AG09309 (cell line): ENCODE data around the gene ATXN2.
"Not testable (repeated sequence)": the region's sequence is repeated elsewhere in the genome, so short reads cannot be mapped to it uniquely, and the experiment has no call there.

ENCODE experiments used
- DNase-seq: peaks from one replicate; pipeline ENCODE4 v3.0.0-alpha.2; 2010; ENCODE audit warnings: low read depth
- H3K4me3 ChIP-seq: 2 replicates; pipeline ENCODE4 v1.5.1; 2011; ENCODE audit warnings: mild to moderate bottlenecking, low read depth, low read length, moderate library complexity; ENCODE audit not compliant: control insufficient read depth
- CTCF ChIP-seq: IDR thresholded peaks from 2 replicates; pipeline ENCODE4 v1.5.1; 2011; ENCODE audit warnings: mild to moderate bottlenecking, low read depth, low read length, inconsistent platforms; ENCODE audit not compliant: insufficient read depth, control insufficient read depth; ENCODE audit errors: missing control alignments

Gene ATXN2

GRCh38 chr12:111570084-111570961, 28.8 kb downstream of the ATXN2 start:
- TF ChIP-seq CTCF = no peak
- DNase-seq = peak; percentile 54
- no peak overlapping the region for H3K4me3 ChIP-seq

- no peak for TF ChIP-seq CTCF
- no peak for DNase-seq
- no peak overlapping the region for H3K4me3 ChIP-seq
Observed at GRCh38 chr12:111569363-111570083, 29.6 kb downstream of the ATXN2 start.

GRCh38 chr12:111560844-111561243, 38.3 kb downstream of the ATXN2 start:
- not testable (repeated sequence) for H3K4me3 ChIP-seq, DNase-seq

- no peak overlapping the region for H3K4me3 ChIP-seq
- DNase-seq = no peak
- TF ChIP-seq CTCF = no peak
Observed at GRCh38 chr12:111558107-111558376, 41.1 kb downstream of the ATXN2 start.

- TF ChIP-seq CTCF = no peak
- DNase-seq = no peak
- no peak overlapping the region for H3K4me3 ChIP-seq
Observed at GRCh38 chr12:111557271-111558106, 41.6 kb downstream of the ATXN2 start.

GRCh38 chr12:111556676-111557075, 42.4 kb downstream of the ATXN2 start:
- DNase-seq = no peak
- TF ChIP-seq CTCF = no peak

GRCh38 chr12:111555313-111555712, 43.8 kb downstream of the ATXN2 start:
- not testable (repeated sequence) for DNase-seq, H3K4me3 ChIP-seq

More at GRCh38 chr12:111556676-111557075, 42.4 kb downstream of the ATXN2 start:
- no peak overlapping the region for H3K4me3 ChIP-seq
